ENCODE results near the gene TACC2.
A peak's percentile ranks its signal among the peaks of the same experiment; 100 is the strongest.

The TACC2 gene

GRCh38 chr10:122295451-122295809 lies 306.5 kb downstream of the TACC2 start:
- no peak for DNase-seq (ENCODE audit: low spot score)

GRCh38 chr10:122296363-122297120 lies 307.6 kb downstream of the TACC2 start:
- DNase-seq (ENCODE audit: low spot score), result no peak

- DNase-seq (ENCODE audit: low spot score), result no peak
These were observed 308.6 kb downstream of the TACC2 start for GRCh38 chr10:122297583-122297982.

GRCh38 chr10:122298206-122298597 lies 309.2 kb downstream of the TACC2 start:
- DNase-seq (ENCODE audit: low spot score), result no peak

- DNase-seq (ENCODE audit: low spot score), result peak; percentile 84
These were observed 309.8 kb downstream of the TACC2 start for GRCh38 chr10:122298598-122299301.

GRCh38 chr10:122299423-122300075 lies 310.6 kb downstream of the TACC2 start:
- DNase-seq (ENCODE audit: low spot score), result no peak

GRCh38 chr10:122301055-122301810 lies 312.3 kb downstream of the TACC2 start:
- DNase-seq (ENCODE audit: low spot score), result no peak

- DNase-seq (ENCODE audit: low spot score), result no peak
These were observed 312.8 kb downstream of the TACC2 start for GRCh38 chr10:122301811-122302115.

GRCh38 chr10:122302315-122302714 lies 313.4 kb downstream of the TACC2 start:
- DNase-seq (ENCODE audit: low spot score), result no peak

- DNase-seq (ENCODE audit: low spot score), result peak; percentile 88
These were observed 314.5 kb downstream of the TACC2 start for GRCh38 chr10:122303271-122304053.
